ENCODE results near the gene NUP88. TPM values are rescaled to one million over a fixed set of nuclear protein-coding genes. Genes with fewer than 3 reads are reported as not detected.

The NUP88 gene
- total RNA-seq, 2 experiments from 2014 or later: 110 to 113 TPM

- CTCF ChIA-PET: interaction anchor here (0.9 to 2.1 kb wide), 2 partner anchors 20 to 22 kb away, joined by 5 to 26 read pairs; partner anchors contain the start of gene C1QBP
- peak; percentile 80 for DNase-seq
- peaks cover 53% of the 10 kb centered on the region for H3K4me1 Mint-ChIP-seq (ENCODE audit: low read depth)
- H3K36me3 Mint-ChIP-seq: peaks cover 36% of the 10 kb centered on the region
- H3K4me3 Mint-ChIP-seq: peak overlapping the region; percentile 99
- H3K27me3 Mint-ChIP-seq: no peaks in the 10 kb centered on the region
- no peaks in the 10 kb centered on the region for H3K9me3 Mint-ChIP-seq
- POLR2A ChIA-PET: interaction anchor here (0.6 to 2.4 kb wide), 7 partner anchors 8 to 67 kb away, joined by 4 to 30 read pairs (median 7); partner anchors contain the start of genes C1QBP, DERL2 and MIS12
- H3K27ac Mint-ChIP-seq: peak overlapping the region; percentile 98
- intact Hi-C loops (cut with micrococcal nuclease): loop anchor here (1.0 to 5.0 kb wide), 6 partner anchors 20 to 472 kb away; partner anchors contain the start of genes C1QBP, DERL2, DHX33 and MIS12
Observed at GRCh38 chr17:5418858-5419355, 555 bp downstream of the NUP88 start.

DNA sequence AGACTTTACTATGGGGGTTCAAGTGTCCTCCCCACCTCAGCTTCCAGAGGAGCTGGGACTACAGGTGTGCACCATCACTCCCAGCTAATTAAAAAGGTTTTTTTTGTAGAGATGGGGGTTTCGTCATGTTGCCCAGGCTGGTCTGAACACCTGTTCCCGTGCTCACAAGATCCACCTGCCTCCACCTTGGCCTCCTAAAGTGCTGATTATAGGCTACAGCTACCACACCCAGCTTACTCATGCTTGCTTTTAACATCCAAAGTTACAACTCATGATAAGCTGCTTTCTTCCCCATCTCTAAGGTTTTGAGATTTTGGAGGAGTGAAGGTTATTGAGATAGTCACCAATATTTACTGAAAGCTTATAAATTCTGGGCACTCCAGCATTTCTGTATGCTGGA, 2.6 kb downstream of the NUP88 start:
- no peak for DNase-seq
- CTCF ChIA-PET: interaction anchor here (0.5 to 1.1 kb wide), 2 partner anchors 135 to 179 kb away, joined by 3 to 5 read pairs; no protein-coding TSS in a partner anchor
- POLR2A ChIA-PET: interaction anchor here (1.1 kb wide), 1 partner anchor 69 kb away, joined by 6 read pairs; the partner anchor contains the start of genes DERL2 and MIS12
- Mint-ChIP-seq H3K36me3 (peaks cover 43% of the 10 kb centered on the region), H3K27me3 (no peaks in the 10 kb centered on the region), H3K4me3 (peak overlapping the region; percentile 56), H3K27ac (no peak overlapping the region), H3K4me1 (ENCODE audit: low read depth) (peaks cover 61% of the 10 kb centered on the region), H3K9me3 (no peaks in the 10 kb centered on the region)
- intact Hi-C loops (cut with micrococcal nuclease): loop anchor here (5.0 kb wide), 4 partner anchors 50 to 470 kb away; partner anchors contain the start of genes DHX33, PFN1 and ZNF594

- intact Hi-C loops (cut with micrococcal nuclease): no loop called here
- Mint-ChIP-seq H3K9me3 (no peaks in the 10 kb centered on the region), H3K36me3 (peaks cover 46% of the 10 kb centered on the region), H3K27me3 (no peaks in the 10 kb centered on the region), H3K27ac (peak overlapping the region; percentile 77), H3K4me1 (ENCODE audit: low read depth) (peaks cover 63% of the 10 kb centered on the region), H3K4me3 (no peak overlapping the region)
- DNase-seq: no peak
- ChIA-PET POLR2A (no interaction called here), CTCF (interaction anchor here (0.7 to 3.5 kb wide), 2 partner anchors 14 to 26 kb away, joined by 3 to 13 read pairs; partner anchors contain the start of gene C1QBP)
Observed at GRCh38 chr17:5413682-5414081, 5.8 kb downstream of the NUP88 start.

DNA sequence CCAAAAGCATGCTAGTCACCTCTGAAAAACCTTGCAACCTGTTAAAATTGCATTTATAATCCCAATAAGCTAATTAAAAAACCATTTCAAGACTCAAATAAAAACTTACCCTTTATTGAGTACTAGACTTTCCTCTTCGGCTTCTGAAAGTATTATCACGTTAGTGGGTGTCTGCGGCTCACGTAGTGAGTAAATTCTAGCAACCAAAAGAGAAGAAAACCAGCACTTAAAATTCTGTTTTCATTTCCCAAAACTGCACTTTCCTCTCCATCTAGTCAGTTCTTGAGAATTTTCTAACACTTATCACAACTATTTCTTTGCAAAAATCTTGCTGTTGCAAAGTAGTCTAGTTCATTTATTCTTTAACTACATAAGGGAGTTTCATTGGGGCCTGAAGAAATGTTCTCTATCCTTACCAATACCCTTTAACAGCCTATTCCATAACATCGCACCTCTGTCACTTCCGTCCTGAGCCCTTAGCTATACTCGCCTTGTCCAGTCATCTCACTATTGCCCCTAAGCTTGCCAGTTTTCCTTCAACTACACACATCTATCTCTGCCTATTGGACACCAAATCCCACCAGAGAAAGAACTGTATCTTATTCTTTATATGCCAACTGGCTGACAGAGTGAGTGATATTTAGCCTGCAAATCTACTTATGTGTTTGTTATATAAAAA, 8.7 kb downstream of the NUP88 start:
- peak; percentile 28 for DNase-seq
- H3K4me1 Mint-ChIP-seq (ENCODE audit: low read depth): peaks cover 44% of the 10 kb centered on the region
- ChIA-PET POLR2A (interaction anchor here (1.0 to 1.4 kb wide), 2 partner anchors 8 to 22 kb away, joined by 3 to 7 read pairs; partner anchors contain the start of gene NUP88), CTCF (interaction anchor here (2.5 kb wide), 1 partner anchor 28 kb away, joined by 8 read pairs; the partner anchor contains the start of gene C1QBP)
- H3K27ac Mint-ChIP-seq: peak overlapping the region; percentile 75
- no peaks in the 10 kb centered on the region for H3K9me3 Mint-ChIP-seq
- peaks cover 37% of the 10 kb centered on the region for H3K36me3 Mint-ChIP-seq
- peak overlapping the region; percentile 11 for H3K4me3 Mint-ChIP-seq
- no peaks in the 10 kb centered on the region for H3K27me3 Mint-ChIP-seq
- intact Hi-C loops (cut with micrococcal nuclease): no loop called here

- Mint-ChIP-seq H3K27me3 (no peaks in the 10 kb centered on the region), H3K4me3 (no peak overlapping the region), H3K36me3 (peaks cover 47% of the 10 kb centered on the region)
Observed at GRCh38 chr17:5408186-5408585, 11.3 kb downstream of the NUP88 start.

DNA sequence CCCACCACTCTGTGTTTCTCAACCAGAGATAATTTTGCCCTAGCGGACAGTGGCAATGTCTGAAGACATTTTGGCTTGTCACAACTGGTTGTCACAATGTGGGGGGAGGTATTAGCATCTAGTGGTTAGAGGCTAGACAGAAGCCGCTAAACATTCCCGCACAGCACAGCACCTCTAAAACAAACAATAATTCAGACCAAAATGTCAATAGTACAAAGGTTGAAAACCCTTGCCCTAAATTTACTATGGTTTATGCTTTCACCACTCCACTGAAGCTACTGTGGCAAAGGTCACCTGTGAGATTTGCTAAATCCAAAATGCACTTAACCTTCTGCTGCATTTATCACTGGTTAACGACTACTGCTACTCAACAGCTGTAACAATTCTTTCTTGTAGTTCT, 14.1 kb downstream of the NUP88 start:
- no peaks in the 10 kb centered on the region for H3K9me3 Mint-ChIP-seq
- ChIA-PET CTCF (interaction anchor here (0.6 to 3.7 kb wide), 2 partner anchors 34 to 594 kb away, joined by 3 to 14 read pairs; partner anchors contain the start of gene C1QBP), POLR2A (no interaction called here)
- no peaks in the 10 kb centered on the region for H3K27me3 Mint-ChIP-seq
- peaks cover 18% of the 10 kb centered on the region for H3K4me1 Mint-ChIP-seq (ENCODE audit: low read depth)
- DNase-seq: no peak
- H3K4me3 Mint-ChIP-seq: no peak overlapping the region
- peaks cover 28% of the 10 kb centered on the region for H3K36me3 Mint-ChIP-seq
- no peak overlapping the region for H3K27ac Mint-ChIP-seq
- intact Hi-C loops (cut with micrococcal nuclease): no loop called here

More at GRCh38 chr17:5408186-5408585, 11.3 kb downstream of the NUP88 start:
- H3K9me3 Mint-ChIP-seq: no peaks in the 10 kb centered on the region
- no peak for DNase-seq
- CTCF ChIA-PET: interaction anchor here (1.0 kb wide), 1 partner anchor 158 kb away, joined by 3 read pairs; no protein-coding TSS in a partner anchor
- POLR2A ChIA-PET: interaction anchor here (1.7 kb wide), 1 partner anchor 11 kb away, joined by 9 read pairs; the partner anchor contains the start of gene NUP88
- H3K27ac Mint-ChIP-seq: no peak overlapping the region
- intact Hi-C loops (cut with micrococcal nuclease): no loop called here
- H3K4me1 Mint-ChIP-seq (ENCODE audit: low read depth): peaks cover 36% of the 10 kb centered on the region

DNA sequence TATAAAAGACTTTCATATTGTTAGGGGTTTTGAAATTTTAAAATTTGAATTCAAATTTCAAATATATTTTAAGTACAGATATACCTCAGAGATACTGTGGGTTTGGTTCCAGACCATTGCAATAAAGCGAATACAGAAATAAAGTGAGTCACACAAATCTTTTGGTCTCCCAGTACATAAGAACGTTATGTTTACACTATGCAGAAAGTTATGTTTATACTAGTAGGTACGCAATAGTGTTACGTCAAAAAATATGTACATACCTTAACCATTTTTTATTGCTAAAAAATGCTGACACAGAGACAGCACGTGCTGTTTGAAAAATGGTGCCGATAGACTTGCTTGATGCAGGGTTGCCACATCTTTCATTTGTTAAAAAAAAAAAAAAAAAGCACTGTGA, 19.7 kb downstream of the NUP88 start:
- Mint-ChIP-seq H3K4me1 (ENCODE audit: low read depth) (peaks cover 9% of the 10 kb centered on the region), H3K36me3 (peaks cover 39% of the 10 kb centered on the region), H3K27me3 (no peaks in the 10 kb centered on the region), H3K9me3 (no peaks in the 10 kb centered on the region), H3K4me3 (no peak overlapping the region), H3K27ac (no peak overlapping the region)
- ChIA-PET CTCF (no interaction called here), POLR2A (no interaction called here)
- DNase-seq: no peak
- intact Hi-C loops (cut with micrococcal nuclease): no loop called here

DNA sequence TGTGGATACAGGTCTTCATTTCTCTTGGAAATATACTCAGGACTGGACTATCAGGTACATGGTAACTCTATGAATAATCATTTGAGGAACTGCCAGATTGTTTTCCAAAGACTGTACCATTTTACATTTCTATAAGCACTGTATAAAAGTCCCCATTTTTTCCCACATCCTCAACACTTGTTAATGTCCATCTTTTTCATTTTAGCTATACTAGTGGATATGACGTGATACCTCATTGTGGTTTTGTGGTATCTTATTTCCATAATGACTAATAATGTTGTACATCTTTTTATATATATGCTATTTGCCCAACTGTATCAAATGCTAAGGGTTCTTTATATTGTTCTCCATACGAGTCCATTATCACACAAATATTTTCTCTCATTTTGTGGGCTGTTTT, 22.9 kb downstream of the NUP88 start:
- H3K4me1 Mint-ChIP-seq (ENCODE audit: low read depth): peaks cover 9% of the 10 kb centered on the region
- H3K9me3 Mint-ChIP-seq: no peaks in the 10 kb centered on the region
- ChIA-PET CTCF (interaction anchor here (1.3 to 1.4 kb wide), 2 partner anchors 10 to 42 kb away, joined by 3 to 4 read pairs; partner anchors contain the start of gene C1QBP), POLR2A (no interaction called here)
- intact Hi-C loops (cut with micrococcal nuclease): no loop called here
- H3K27ac Mint-ChIP-seq: no peak overlapping the region
- H3K27me3 Mint-ChIP-seq: no peaks in the 10 kb centered on the region
- peaks cover 49% of the 10 kb centered on the region for H3K36me3 Mint-ChIP-seq
- no peak for DNase-seq
- H3K4me3 Mint-ChIP-seq: no peak overlapping the region

GRCh38 chr17:5391678-5392077, 27.8 kb downstream of the NUP88 start:
- Mint-ChIP-seq H3K9me3 (no peaks in the 10 kb centered on the region), H3K4me3 (no peak overlapping the region), H3K36me3 (peaks cover 55% of the 10 kb centered on the region), H3K27ac (no peak overlapping the region), H3K4me1 (ENCODE audit: low read depth) (peaks cover 4% of the 10 kb centered on the region), H3K27me3 (no peaks in the 10 kb centered on the region)
- ChIA-PET CTCF (no interaction called here), POLR2A (interaction anchor here (0.5 to 0.6 kb wide), 2 partner anchors 70 to 94 kb away, joined by 3 read pairs; partner anchors contain the start of genes DERL2 and MIS12)
- no peak for DNase-seq
- intact Hi-C loops (cut with micrococcal nuclease): no loop called here

DNA sequence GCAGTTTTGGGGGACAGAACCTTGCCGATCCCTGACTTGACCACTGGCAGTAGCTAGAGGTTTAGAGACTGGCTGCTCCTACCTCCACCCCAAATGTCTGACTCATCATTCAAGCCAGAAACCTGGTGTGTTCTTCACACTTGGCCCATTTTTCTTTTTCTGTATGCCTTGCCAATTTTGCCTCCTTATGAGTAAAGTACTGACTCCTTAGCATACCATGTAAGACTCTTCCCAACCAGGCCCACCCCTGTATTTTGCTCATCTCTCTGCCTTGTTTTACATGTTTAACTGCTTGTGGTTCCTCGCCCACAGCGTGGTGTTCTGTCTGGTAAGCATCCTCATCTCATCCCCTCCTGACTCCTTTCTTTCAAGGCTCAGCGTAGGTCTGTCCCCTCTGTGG, 37.9 kb downstream of the NUP88 start:
- no peak for DNase-seq
- Mint-ChIP-seq H3K36me3 (peaks cover 68% of the 10 kb centered on the region), H3K4me3 (no peak overlapping the region), H3K27ac (peak overlapping the region; percentile 43), H3K4me1 (ENCODE audit: low read depth) (peaks cover 3% of the 10 kb centered on the region), H3K27me3 (no peaks in the 10 kb centered on the region), H3K9me3 (no peaks in the 10 kb centered on the region)
- intact Hi-C loops (cut with micrococcal nuclease): no loop called here
- ChIA-PET POLR2A (interaction anchor here (0.6 kb wide), 1 partner anchor 1379 kb away, joined by 4 read pairs; no protein-coding TSS in a partner anchor), CTCF (interaction anchor here (1.0 kb wide), 1 partner anchor 58 kb away, joined by 3 read pairs; no protein-coding TSS in a partner anchor)

GRCh38 chr17:5380491-5381135, 38.8 kb downstream of the NUP88 start:
- intact Hi-C loops (cut with micrococcal nuclease): no loop called here
- ChIA-PET CTCF (interaction anchor here (1.0 kb wide), 1 partner anchor 59 kb away, joined by 3 read pairs; no protein-coding TSS in a partner anchor), POLR2A (no interaction called here)
- no peak for DNase-seq
- H3K9me3 Mint-ChIP-seq: no peaks in the 10 kb centered on the region
- no peak overlapping the region for H3K4me3 Mint-ChIP-seq
- peak overlapping the region; percentile 38 for H3K27ac Mint-ChIP-seq
- H3K4me1 Mint-ChIP-seq (ENCODE audit: low read depth): peaks cover 3% of the 10 kb centered on the region
- H3K36me3 Mint-ChIP-seq: peaks cover 64% of the 10 kb centered on the region
- H3K27me3 Mint-ChIP-seq: no peaks in the 10 kb centered on the region

All from activated CD4-positive, alpha-beta memory T cell treated with anti-CD3 and anti-CD28 coated beads for 36 hours (primary cell).